GM18517 (cell line): ENCODE results near the gene UBE2B.

ENCODE experiments used
- ATAC-seq: cut with Tn5 transposase; IDR thresholded peaks from one replicate; pipeline ENCODE4 v1.9.1; 2021; ENCODE audit warnings: mild to moderate bottlenecking, moderate library complexity; ENCODE audit not compliant: unreplicated experiment

The UBE2B gene

DNA sequence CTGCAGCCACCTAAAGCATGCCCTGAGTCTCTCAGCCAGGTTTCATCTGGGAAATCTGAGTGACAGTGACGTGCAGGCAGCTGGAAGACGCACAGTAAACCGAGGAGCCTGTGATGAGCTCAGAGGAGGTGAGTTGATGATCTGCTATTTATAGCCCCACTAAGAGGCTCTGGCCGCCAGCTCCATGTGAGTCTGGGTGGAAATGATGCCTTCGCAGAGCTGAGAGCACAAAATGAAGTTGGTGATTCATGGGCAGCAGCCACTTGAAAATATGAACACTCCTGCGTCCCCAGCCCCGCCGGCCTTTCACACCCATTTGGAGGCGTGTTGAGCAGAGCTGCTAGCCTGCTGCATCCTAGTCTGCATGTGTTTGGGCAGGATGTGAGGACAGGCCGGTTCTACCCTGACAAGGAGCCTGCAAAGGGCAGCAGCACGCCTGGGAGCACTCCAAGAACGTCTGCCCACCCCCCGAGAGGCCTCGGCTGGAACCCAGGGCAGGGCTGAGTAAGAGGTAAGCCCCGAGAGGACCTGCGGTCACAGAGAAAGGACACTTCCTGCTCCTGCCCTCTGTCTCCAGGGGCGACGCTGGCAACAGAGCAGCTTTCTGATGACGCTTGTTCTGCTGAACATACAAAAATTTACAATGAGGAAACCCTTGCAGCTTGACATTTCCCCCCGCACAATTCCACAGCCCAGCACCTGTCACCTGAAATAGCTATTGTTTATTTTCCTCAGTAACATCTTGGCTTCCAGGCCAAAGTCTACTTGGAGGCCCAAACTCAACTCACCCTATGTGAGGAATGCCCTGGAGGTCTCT lies 65.4 kb downstream of the UBE2B start:
- peak; percentile 75 for ATAC-seq

DNA sequence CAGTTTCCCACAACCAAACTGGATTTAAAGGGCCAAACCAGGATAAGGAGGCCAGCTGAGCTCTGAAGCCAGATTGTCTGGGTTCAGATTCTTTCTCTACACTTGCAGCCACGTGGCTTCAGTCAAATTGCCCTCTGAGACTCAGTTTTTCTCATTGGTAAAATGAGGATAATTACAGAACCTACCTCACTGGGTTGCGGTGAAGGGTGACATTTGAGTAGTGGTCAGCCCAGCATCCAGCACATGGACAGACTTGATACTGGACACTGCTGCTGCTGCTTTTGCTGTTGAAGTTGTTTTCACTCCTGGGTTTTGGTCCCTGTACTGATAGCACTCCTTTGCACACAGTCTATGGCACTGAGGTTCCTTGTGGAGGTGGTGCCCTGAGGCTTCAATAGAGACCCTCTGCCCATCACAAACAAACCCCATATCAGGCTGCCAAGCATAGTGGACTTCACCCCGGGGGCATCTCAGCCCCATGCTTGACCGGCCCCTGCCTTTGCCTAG lies 66.0 kb downstream of the UBE2B start:
- ATAC-seq = no peak

DNA sequence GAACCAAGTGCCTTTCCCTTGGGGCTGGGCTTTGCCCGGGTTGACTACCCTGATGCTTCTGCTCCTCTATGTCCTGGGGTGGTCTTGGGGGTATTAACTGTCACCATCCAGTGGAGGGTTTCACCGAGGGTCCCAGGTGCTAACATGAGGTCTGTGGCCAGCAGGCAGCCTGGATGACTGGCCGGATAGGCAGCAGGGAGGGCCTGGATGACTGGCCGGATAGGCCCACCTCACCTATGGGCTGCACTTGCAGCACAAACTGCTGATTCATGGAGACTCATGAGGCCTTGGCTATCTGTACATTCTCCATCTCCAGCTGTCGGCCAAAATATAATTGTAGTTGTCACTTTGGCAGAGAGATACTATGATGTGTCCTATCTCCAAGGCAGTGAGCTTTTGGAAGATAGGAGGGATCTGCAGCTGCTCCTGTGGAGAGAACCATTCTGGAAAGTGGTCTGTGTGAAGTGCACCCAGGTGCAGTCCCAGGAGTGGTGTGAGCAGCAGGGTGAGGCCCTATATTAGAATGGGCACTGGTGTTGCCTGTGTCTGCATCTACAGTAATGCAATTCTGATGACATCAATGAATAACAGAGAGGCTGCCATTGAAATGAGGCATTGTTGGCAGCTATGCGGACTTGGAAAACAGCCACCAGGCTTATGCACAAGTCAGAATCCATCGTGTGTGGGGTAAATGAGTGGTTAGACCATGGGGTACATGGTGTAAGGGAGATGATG lies 66.6 kb downstream of the UBE2B start:
- ATAC-seq = no peak

DNA sequence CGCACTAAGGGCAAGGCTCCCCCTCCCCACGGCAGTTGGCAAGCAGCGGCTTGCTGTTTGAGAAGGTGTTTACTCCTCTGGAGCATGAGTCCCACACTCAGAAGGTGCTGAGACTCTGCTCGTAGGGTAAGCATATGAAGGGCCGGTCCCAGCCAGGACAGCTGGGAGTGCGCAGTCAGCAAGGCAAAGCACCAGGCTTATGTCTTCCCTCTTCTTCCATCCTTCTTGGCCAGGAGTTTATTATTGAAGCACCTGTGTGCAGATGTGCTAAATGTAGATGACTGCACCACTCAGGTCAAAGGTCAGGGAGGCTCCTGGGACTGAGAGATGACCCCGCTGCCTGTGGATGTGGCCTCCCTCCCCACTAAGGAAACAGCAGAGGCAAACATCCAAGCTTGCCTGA lies 67.4 kb downstream of the UBE2B start:
- no peak for ATAC-seq

DNA sequence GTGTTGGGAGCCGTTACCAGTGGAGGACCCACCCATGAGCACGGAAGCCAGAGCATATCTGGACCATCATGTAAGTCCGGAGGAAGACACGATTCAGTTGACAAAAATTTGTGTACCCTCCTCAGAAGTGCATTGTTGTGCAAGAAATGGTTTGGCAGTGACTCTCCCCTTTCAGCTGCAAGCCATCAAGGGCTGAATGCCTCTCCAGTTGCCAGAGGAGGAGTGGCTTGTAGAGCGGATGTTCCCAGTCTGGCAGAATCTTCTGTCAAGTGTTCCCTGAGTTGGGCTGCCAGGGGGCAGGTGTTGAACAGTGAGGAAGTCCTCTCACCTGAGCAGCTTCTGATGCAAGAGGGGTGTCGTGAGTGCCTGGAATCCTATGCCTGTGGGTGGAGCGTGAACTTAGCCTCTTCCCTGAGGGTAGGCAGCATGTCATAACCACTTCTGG lies 67.9 kb downstream of the UBE2B start:
- no peak for ATAC-seq

DNA sequence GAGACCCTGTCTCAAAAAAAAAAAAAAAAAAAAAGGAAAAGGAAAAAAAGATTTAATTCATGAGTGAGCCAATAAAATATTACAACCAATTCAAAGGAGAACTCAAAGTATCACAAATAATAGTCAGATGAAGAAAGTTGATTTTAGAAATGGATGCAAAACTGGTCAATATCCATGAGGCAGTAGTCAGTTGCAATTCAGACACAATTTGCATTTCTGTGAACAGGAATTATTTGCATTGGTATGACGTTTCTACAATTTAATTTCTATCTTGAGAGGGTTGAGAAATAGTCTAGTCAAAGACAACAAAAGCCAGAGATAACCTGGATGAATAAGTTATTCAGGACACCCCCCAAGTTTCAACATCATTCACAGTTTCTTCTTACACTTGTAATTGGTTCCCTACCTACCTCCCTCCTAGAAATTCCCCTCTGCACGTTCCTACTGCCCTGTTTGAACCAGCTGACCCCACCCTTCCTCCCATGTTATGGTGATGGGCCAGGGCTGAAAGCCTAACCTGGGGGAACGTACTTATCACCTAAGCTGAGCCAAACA lies 68.9 kb downstream of the UBE2B start:
- ATAC-seq = no peak
